ENCODE data around the gene IFT172. TPM values are rescaled to one million over a fixed set of nuclear protein-coding genes. Genes with fewer than 3 reads are reported as not detected.

Gene IFT172
- polyA plus RNA-seq, 2 of the 4 experiments (the other 2 are of a cell fraction), result 14.0 to 21.6 TPM

DNA sequence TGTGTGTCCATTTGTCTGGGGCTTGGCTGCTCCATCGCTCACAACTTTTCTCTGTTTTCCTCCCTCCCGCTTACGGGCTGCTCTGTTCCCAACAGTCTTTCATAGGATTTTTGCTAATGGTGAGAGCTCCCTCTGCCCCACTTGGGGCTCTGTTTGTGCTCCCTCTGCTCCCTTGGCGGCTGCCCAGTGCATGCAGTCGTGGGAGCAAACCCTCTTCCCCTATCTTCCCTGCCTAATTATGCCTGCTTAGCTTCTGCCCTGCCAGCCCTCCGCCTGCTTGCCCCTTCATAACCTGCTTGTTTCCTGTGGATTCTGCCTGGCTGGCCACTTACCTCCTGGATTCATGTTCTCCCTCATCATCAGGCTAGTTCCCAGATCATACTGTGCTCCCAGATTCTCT lies 53.9 kb downstream of the IFT172 start (continued):
- TF ChIP-seq FOSB (CRISPR knock-in tag; IDR thresholded peaks at IDR 0.05) (no peak), KDM5A (IDR thresholded peaks at IDR 0.05) (no peak), HEYL (CRISPR knock-in tag; IDR thresholded peaks at IDR 0.05) (no peak), RAD21 (conservative IDR thresholded peaks at IDR 0.05 in 1 of 2, IDR thresholded peaks at IDR 0.05 in 1 of 2) (no peak)

GRCh38 chr2:27431395-27431794 lies 58.1 kb downstream of the IFT172 start:
- no peak for ATAC-seq
- no peak for FAIRE-seq
- H3K9me3 ChIP-seq, result no peaks in the 10 kb centered on the region

GRCh38 chr2:27428978-27429541 lies 60.5 kb downstream of the IFT172 start:
- Histone ChIP-seq H3K4me1 (peaks cover 27% of the 10 kb centered on the region), H3K4me2 (peak overlapping the region; percentile 85), H3K9me3 (no peaks in the 10 kb centered on the region), H3K4me3 (peak overlapping the region; percentile 89), H3K27ac (peak overlapping the region; percentile 97 to 98)
- ChIA-PET POLR2A (interaction anchor here (0.6 to 3.1 kb wide), 12 partner anchors 8 to 1125 kb away, joined by 3 to 78 read pairs (median 6); partner anchors contain the start of genes CCDC121, GPN1, PPM1G and ZNF512), CTCF (interaction anchor here (0.8 to 10.4 kb wide), 15 partner anchors 9 to 204 kb away, joined by 3 to 72 read pairs (median 3); partner anchors contain the start of genes CCDC121, GPN1 and PPM1G)
- FAIRE-seq, result no peak
- TF ChIP-seq, protein P1, sequence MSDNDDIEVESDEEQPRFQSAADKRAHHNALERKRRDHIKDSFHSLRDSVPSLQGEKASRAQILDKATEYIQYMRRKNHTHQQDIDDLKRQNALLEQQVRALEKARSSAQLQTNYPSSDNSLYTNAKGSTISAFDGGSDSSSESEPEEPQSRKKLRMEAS (IDR thresholded peaks at IDR 0.05), result 0 out of 2 replicates have a peak, but pooled peaks have one; percentile 28
- TF ChIP-seq, protein P2, sequence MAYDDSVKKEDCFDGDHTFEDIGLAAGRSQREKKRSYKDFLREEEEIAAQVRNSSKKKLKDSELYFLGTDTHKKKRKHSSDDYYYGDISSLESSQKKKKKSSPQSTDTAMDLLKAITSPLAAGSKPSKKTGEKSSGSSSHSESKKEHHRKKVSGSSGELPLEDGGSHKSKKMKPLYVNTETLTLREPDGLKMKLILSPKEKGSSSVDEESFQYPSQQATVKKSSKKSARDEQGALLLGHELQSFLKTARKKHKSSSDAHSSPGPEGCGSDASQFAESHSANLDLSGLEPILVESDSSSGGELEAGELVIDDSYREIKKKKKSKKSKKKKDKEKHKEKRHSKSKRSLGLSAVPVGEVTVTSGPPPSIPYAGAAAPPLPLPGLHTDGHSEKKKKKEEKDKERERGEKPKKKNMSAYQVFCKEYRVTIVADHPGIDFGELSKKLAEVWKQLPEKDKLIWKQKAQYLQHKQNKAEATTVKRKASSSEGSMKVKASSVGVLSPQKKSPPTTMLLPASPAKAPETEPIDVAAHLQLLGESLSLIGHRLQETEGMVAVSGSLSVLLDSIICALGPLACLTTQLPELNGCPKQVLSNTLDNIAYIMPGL (CRISPR knock-in tag; IDR thresholded peaks at IDR 0.05; ENCODE audit: borderline replicate concordance), result no peak
- TF ChIP-seq EHMT2 (IDR thresholded peaks at IDR 0.05; ENCODE audit: low read depth), result no peak
- TF ChIP-seq, protein P3, sequence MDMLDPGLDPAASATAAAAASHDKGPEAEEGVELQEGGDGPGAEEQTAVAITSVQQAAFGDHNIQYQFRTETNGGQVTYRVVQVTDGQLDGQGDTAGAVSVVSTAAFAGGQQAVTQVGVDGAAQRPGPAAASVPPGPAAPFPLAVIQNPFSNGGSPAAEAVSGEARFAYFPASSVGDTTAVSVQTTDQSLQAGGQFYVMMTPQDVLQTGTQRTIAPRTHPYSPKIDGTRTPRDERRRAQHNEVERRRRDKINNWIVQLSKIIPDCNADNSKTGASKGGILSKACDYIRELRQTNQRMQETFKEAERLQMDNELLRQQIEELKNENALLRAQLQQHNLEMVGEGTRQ (IDR thresholded peaks at IDR 0.05), result no peak
- TF ChIP-seq, protein P4, sequence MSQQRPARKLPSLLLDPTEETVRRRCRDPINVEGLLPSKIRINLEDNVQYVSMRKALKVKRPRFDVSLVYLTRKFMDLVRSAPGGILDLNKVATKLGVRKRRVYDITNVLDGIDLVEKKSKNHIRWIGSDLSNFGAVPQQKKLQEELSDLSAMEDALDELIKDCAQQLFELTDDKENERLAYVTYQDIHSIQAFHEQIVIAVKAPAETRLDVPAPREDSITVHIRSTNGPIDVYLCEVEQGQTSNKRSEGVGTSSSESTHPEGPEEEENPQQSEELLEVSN (IDR thresholded peaks at IDR 0.05; ENCODE audit: borderline replicate concordance, low read depth), result peak; percentile 50; the same call in 1 of the 2 replicates
- peak in 1 of 2 experiments; percentile 5; a peak in 1 of 5 replicates for TF ChIP-seq JUN (IDR thresholded peaks at IDR 0.05)
- TF ChIP-seq FOSL2 (IDR thresholded peaks at IDR 0.05), result no peak
- TF ChIP-seq FOSL2 (CRISPR knock-in tag; IDR thresholded peaks at IDR 0.05), result peak; percentile 15; the same call in 1 of the 2 replicates
- peak; percentile 35 for TF ChIP-seq POLR2A (IDR thresholded peaks at IDR 0.05; ENCODE audit: low read length)
- DNase-seq (ENCODE audit: low read depth in 1 of 2, low spot score in 1 of 2), result peak; percentile 83 to 89
- 3% methylated on average over 8 of the region's 51 CpGs for WGBS (ENCODE audit: missing lambda C conversion rate)
- peak; percentile 87 to 90 for ATAC-seq

More at GRCh38 chr2:27431395-27431794, 58.1 kb downstream of the IFT172 start:
- Histone ChIP-seq H3K27ac (no peak overlapping the region), H3K4me1 (peaks cover 27% of the 10 kb centered on the region), H3K4me3 (no peak overlapping the region), H3K4me2 (peak overlapping the region; percentile 4; the same call in 1 of the 3 replicates)
- TF ChIP-seq FOSL2 (IDR thresholded peaks at IDR 0.05), result no peak
- no peak for TF ChIP-seq FOSL2 (CRISPR knock-in tag; IDR thresholded peaks at IDR 0.05)
- no peak for TF ChIP-seq SMC3 (IDR thresholded peaks at IDR 0.05)
- TF ChIP-seq, protein P1 (IDR thresholded peaks at IDR 0.05), result no peak
- TF ChIP-seq TFCP2L1 (CRISPR knock-in tag; IDR thresholded peaks at IDR 0.05), result no peak
- TF ChIP-seq TP53 (CRISPR knock-in tag; IDR thresholded peaks at IDR 0.05), result no peak
- TF ChIP-seq GATA3 (IDR thresholded peaks at IDR 0.05; ENCODE audit: borderline replicate concordance), result no peak
- no peak for TF ChIP-seq FOSB (CRISPR knock-in tag; IDR thresholded peaks at IDR 0.05)
- no peak for TF ChIP-seq CHD4 (IDR thresholded peaks at IDR 0.05; ENCODE audit: borderline replicate concordance)
- TF ChIP-seq CTCF (IDR thresholded peaks at IDR 0.05), result no peak
- no peak for TF ChIP-seq EHF (CRISPR knock-in tag; IDR thresholded peaks at IDR 0.05)
- TF ChIP-seq RAD21 (conservative IDR thresholded peaks at IDR 0.05 in 1 of 2, IDR thresholded peaks at IDR 0.05 in 1 of 2), result no peak
- TF ChIP-seq ZFP36 (IDR thresholded peaks at IDR 0.05; ENCODE audit: borderline replicate concordance, partially characterized antibody), result no peak
- TF ChIP-seq, protein P5, sequence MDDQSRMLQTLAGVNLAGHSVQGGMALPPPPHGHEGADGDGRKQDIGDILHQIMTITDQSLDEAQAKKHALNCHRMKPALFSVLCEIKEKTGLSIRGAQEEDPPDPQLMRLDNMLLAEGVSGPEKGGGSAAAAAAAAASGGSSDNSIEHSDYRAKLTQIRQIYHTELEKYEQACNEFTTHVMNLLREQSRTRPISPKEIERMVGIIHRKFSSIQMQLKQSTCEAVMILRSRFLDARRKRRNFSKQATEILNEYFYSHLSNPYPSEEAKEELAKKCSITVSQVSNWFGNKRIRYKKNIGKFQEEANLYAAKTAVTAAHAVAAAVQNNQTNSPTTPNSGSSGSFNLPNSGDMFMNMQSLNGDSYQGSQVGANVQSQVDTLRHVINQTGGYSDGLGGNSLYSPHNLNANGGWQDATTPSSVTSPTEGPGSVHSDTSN (IDR thresholded peaks at IDR 0.05), result no peak
- CTCF ChIA-PET, result interaction anchor here (0.9 to 10.4 kb wide), 7 partner anchors 10 to 62 kb away, joined by 3 to 72 read pairs (median 5); partner anchors contain the start of gene PPM1G
- DNase-seq (ENCODE audit: low read depth in 1 of 2, low spot score in 1 of 2), result no peak
- POLR2A ChIA-PET, result interaction anchor here (1.2 to 2.0 kb wide), 2 partner anchors 22 to 23 kb away, joined by 3 to 8 read pairs; partner anchors contain the start of gene PPM1G
